Fibroblast of lung (primary cell): Measurements from ENCODE around the gene EDARADD.

Experiments used
- EZH2 ChIP-seq: IDR thresholded peaks from 2 replicates; pipeline ENCODE4 v1.5.1; 2012; ENCODE audit warnings: low read length, control low read depth, mild to moderate bottlenecking; ENCODE audit errors: missing control alignments
- TF ChIP-seq, protein P1 (sequence below), 2 donors: IDR thresholded peaks in 1 of 2; conservative IDR thresholded peaks in 1 of 2; 1 replicate in 1 of 2; 2 replicates in 1 of 2; pipeline ENCODE4 v1.5.1; 2011 to 2012; ENCODE audit warnings: low read length in 2 of 2, control low read depth in 1 of 2, inconsistent platforms in 1 of 2, low read depth in 1 of 2, mild to moderate bottlenecking in 1 of 2

GRCh38 chr1:236450779-236451178, 56.7 kb downstream of the EDARADD start:
- no peak for TF ChIP-seq EZH2
- TF ChIP-seq, protein P1, sequence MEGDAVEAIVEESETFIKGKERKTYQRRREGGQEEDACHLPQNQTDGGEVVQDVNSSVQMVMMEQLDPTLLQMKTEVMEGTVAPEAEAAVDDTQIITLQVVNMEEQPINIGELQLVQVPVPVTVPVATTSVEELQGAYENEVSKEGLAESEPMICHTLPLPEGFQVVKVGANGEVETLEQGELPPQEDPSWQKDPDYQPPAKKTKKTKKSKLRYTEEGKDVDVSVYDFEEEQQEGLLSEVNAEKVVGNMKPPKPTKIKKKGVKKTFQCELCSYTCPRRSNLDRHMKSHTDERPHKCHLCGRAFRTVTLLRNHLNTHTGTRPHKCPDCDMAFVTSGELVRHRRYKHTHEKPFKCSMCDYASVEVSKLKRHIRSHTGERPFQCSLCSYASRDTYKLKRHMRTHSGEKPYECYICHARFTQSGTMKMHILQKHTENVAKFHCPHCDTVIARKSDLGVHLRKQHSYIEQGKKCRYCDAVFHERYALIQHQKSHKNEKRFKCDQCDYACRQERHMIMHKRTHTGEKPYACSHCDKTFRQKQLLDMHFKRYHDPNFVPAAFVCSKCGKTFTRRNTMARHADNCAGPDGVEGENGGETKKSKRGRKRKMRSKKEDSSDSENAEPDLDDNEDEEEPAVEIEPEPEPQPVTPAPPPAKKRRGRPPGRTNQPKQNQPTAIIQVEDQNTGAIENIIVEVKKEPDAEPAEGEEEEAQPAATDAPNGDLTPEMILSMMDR (conservative IDR thresholded peaks at IDR 0.05 in 1 of 2, IDR thresholded peaks at IDR 0.05 in 1 of 2; ENCODE audit: low read depth in 1 of 2, low read length in 2 of 2), result no peak
